Lung (tissue), 13 donors: ENCODE results near the gene XRCC4. TPM values are rescaled to one million over a fixed set of nuclear protein-coding genes. Genes with fewer than 3 reads are reported as not detected.

Experiments used
- ATAC-seq: fragments of 200-7000 bp; cut with Tn5 transposase; one replicate; pipeline ENCODE4 v1.9.1; 2020; ENCODE audit warnings: moderate number of reproducible peaks; ENCODE audit not compliant: insufficient read depth, low FRiP score
- DNase-seq, 3 donors: peaks; one replicate each; pipeline ENCODE4 v3.0.0-alpha.2; 2013 to 2017
- H3K27ac ChIP-seq, 2 donors: one replicate each; pipeline ENCODE4 v1.5.1; 2013; ENCODE audit warnings: mild to moderate bottlenecking in 2 of 2, moderate library complexity in 2 of 2, control low read depth in 1 of 2, inconsistent platforms in 1 of 2, low read depth in 1 of 2, low read length in 1 of 2
- H3K27me3 ChIP-seq, 3 donors: one replicate each; pipeline ENCODE4 v1.5.1; 2013; ENCODE audit warnings: low read length in 2 of 3; ENCODE audit not compliant: control insufficient read depth in 3 of 3, insufficient read depth in 3 of 3
- H3K36me3 ChIP-seq, 4 donors: one replicate each; pipeline ENCODE4 v1.5.1; 2013; ENCODE audit warnings: low read length in 4 of 4, mild to moderate bottlenecking in 1 of 4, moderate library complexity in 1 of 4; ENCODE audit not compliant: control insufficient read depth in 4 of 4, insufficient read depth in 4 of 4
- H3K4me1 ChIP-seq, 5 donors: one replicate each; pipeline ENCODE4 v1.5.1; 2013; ENCODE audit warnings: low read length in 5 of 5, mild to moderate bottlenecking in 2 of 5, moderate library complexity in 1 of 5; ENCODE audit not compliant: control insufficient read depth in 5 of 5, insufficient read depth in 5 of 5
- H3K4me3 ChIP-seq: one replicate; pipeline ENCODE4 v1.5.1; 2013; ENCODE audit warnings: mild to moderate bottlenecking, control low read depth, moderate library complexity
- H3K9ac ChIP-seq, 2 donors: one replicate each; pipeline ENCODE4 v1.5.1; 2013; ENCODE audit warnings: low read length in 2 of 2, control low read depth in 1 of 2; ENCODE audit not compliant: insufficient read depth in 1 of 2
- H3K9me3 ChIP-seq, 4 donors: one replicate each; pipeline ENCODE4 v1.5.1; 2013; ENCODE audit warnings: low read length in 3 of 4, mild to moderate bottlenecking in 1 of 4, moderate library complexity in 1 of 4; ENCODE audit not compliant: control insufficient read depth in 4 of 4, insufficient read depth in 3 of 4
- whole genome bisulfite sequencing, 2 donors: extraction: QIAGEN DNeasy Blood & Tissue Kit; methylation state at CpG; one replicate each; pipeline ENCODE4 v1.1.7; 2013; 5-methylcytosine and 5-hydroxymethylcytosine counted together
- polyA plus RNA-seq, 2 donors: library from polyadenylated mRNA; stranded (reverse); fragments of 200-250 nt; gene quantifications; one replicate each; pipeline ENCODE4 v1.2.1, GENCODE V29; 2013
- small RNA-seq: library from RNA; depleted of rRNA; stranded (forward); fragments of <200 nt; gene quantifications from one replicate; pipeline ENCODE3, GENCODE V24; 2014; ENCODE audit warnings: low replicate concordance
- total RNA-seq, 2 donors: library from RNA; depleted of rRNA in 1 of 2; stranded (reverse); fragments of >200 nt in 1 of 2; gene quantifications; one replicate each; pipeline ENCODE4 v1.2.1, GENCODE V29; 2014 to 2021
- TF ChIP-seq, protein P1 (sequence below): IDR thresholded peaks from 2 replicates; pipeline ENCODE4 v1.5.1; 2012; ENCODE audit warnings: mild to moderate bottlenecking; ENCODE audit errors: control extremely low read depth, extremely low read depth
- donor health status: control.
- donor health status: control.
- donor health status: Bipolar disorder and iron deficiency.
- donor health status: healthy.
- donor health status: DM: yes; HTN: yes; CAD: no.

Gene XRCC4
- total and polyA plus RNA-seq, 4 donors: 3.8 to 10.7 (median 8.4) TPM

DNA sequence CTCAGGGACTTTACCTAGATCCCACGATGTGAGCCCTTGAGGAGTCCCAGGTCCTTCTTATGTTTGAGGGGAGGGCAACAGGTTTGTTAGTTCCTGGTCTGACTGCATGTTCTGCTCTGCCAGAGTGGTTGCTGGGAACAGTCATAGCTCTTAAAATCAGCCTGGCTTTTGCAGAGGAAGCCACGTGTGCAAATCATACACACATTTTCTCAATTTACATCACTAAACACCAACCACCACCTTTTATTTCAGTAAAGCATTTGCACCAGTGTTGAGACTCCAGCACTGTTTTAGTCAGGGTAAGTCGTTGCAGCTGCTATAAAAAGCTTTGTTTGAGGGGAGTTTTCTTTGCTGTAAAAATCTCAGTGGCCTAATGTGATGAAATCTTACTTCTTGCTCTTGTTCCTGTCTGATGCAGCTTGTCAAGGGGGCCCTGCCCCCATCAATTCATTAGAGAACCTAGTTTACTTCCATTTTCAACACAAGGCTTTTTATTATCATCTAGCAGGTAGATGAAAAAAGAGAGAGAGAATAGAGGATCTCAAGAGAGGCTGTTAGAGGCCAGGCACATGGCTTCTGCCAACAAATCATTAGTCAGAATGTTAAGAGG is 323.9 kb downstream of the XRCC4 start:
- Histone ChIP-seq H3K36me3 (no peaks in the 10 kb centered on the region), H3K9me3 (no peaks in the 10 kb centered on the region), H3K9ac (no peak overlapping the region), H3K27ac (no peak overlapping the region), H3K4me3 (no peak overlapping the region), H3K27me3 (no peaks in the 10 kb centered on the region), H3K4me1 (peaks cover 0 to 22% (median 2%) of the 10 kb centered on the region in 5 donors)
- TF ChIP-seq, protein P1, sequence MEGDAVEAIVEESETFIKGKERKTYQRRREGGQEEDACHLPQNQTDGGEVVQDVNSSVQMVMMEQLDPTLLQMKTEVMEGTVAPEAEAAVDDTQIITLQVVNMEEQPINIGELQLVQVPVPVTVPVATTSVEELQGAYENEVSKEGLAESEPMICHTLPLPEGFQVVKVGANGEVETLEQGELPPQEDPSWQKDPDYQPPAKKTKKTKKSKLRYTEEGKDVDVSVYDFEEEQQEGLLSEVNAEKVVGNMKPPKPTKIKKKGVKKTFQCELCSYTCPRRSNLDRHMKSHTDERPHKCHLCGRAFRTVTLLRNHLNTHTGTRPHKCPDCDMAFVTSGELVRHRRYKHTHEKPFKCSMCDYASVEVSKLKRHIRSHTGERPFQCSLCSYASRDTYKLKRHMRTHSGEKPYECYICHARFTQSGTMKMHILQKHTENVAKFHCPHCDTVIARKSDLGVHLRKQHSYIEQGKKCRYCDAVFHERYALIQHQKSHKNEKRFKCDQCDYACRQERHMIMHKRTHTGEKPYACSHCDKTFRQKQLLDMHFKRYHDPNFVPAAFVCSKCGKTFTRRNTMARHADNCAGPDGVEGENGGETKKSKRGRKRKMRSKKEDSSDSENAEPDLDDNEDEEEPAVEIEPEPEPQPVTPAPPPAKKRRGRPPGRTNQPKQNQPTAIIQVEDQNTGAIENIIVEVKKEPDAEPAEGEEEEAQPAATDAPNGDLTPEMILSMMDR: no peak
- 36 to 45% methylated on average over 3 of the region's 3 CpGs for WGBS, 2 donors
- ATAC-seq: no peak
- peak in 2 of 3 donors; percentile 37 to 49 for DNase-seq

DNA sequence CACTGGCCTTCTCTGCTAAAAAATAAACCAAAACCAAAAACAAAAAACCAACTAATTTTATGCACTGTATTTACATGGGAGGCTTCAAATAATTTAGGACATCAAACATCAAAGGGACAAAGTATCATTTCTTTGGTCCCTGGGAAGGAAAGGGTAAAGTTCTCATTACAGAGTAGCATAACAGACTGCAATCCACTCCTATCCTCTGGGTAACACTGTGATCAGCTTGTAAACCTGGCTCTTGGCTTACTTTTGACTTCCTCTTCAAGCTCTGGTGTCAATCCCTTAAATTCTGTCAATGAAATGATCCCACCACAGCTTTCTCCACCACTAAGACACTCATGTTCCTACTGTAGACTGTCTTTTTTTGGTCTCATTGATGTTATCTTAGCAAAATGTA is 324.4 kb downstream of the XRCC4 start:
- Histone ChIP-seq H3K36me3 (no peaks in the 10 kb centered on the region), H3K4me3 (no peak overlapping the region), H3K9me3 (no peaks in the 10 kb centered on the region), H3K27ac (no peak overlapping the region), H3K27me3 (no peaks in the 10 kb centered on the region), H3K9ac (no peak overlapping the region), H3K4me1 (peaks cover 0 to 22% (median 2%) of the 10 kb centered on the region in 5 donors)
- no peak for ATAC-seq
- TF ChIP-seq, protein P1: no peak
- peak in 1 of 3 donors; percentile 19 for DNase-seq

Small RNAs within 50 kb of the gene (small RNA-seq; reads per million reads assigned to genes)
- gene SCARNA18: 5.5 reads per million, percentile 95 among the genes with 10 or more reads in this experiment

Other genes with a start within 250 kb of the XRCC4 start
- gene TMEM167A, start 153 bp upstream of the XRCC4 start, total RNA-seq: 10 to 100 TPM; 70.3 to 75.7 TPM
- gene TMEM167A, start 153 bp upstream of the XRCC4 start, polyA plus RNA-seq: 10 to 100 TPM; 32.2 to 56.7 TPM